ENCODE data around the gene ALPG. TPM values are rescaled to one million over a fixed set of nuclear protein-coding genes. Genes with fewer than 3 reads are reported as not detected.
"Not testable (repeated sequence)": the region's sequence is repeated elsewhere in the genome, so short reads cannot be mapped to it uniquely, and the experiment has no call there.

Gene ALPG
- total RNA-seq, 2 donors from 2014 or later, result not detected

- no peak overlapping the region for H3K4me3 ChIP-seq (ENCODE audit: low read length)
- WGBS, 2 experiments (ENCODE audit: insufficient coverage in 1 of 2, insufficient read length in 1 of 2), result 55 to 71% methylated on average over 3 of the region's 3 CpGs
- peaks cover 3% of the 10 kb centered on the region for H3K4me1 Mint-ChIP-seq
- no peaks in the 10 kb centered on the region for H3K36me3 Mint-ChIP-seq (ENCODE audit: low read depth)
- H3K9me3 ChIP-seq (ENCODE audit: control insufficient read depth, low read length), result no peaks in the 10 kb centered on the region
- peaks cover 61% of the 10 kb centered on the region for H3K27me3 ChIP-seq (ENCODE audit: control insufficient read depth, insufficient read depth, low read length, poor library complexity, severe bottlenecking)
- no peaks in the 10 kb centered on the region for H3K36me3 ChIP-seq (ENCODE audit: control insufficient read depth, insufficient read depth, low read length)
- peaks cover 58% of the 10 kb centered on the region for H3K27me3 Mint-ChIP-seq (ENCODE audit: insufficient read depth)
- no peak for TF ChIP-seq CTCF (conservative IDR thresholded peaks at IDR 0.05)
- no peak overlapping the region for H3K9ac ChIP-seq (ENCODE audit: extremely low read depth, low read length, poor library complexity, severe bottlenecking)
- no peaks in the 10 kb centered on the region for H3K4me1 ChIP-seq (ENCODE audit: control insufficient read depth, insufficient read depth, low read length)
- H3K27ac ChIP-seq (ENCODE audit: low read depth, low read length), result no peak overlapping the region
- no peak overlapping the region for H3K27ac Mint-ChIP-seq
- H3K4me3 Mint-ChIP-seq, result no peak overlapping the region
- no peaks in the 10 kb centered on the region for H3K9me3 Mint-ChIP-seq
- no peak for DNase-seq
These were observed 16.0 kb upstream of the ALPG start for GRCh38 chr2:232390661-232391060.

- no peaks in the 10 kb centered on the region for H3K4me1 ChIP-seq (ENCODE audit: control insufficient read depth, insufficient read depth, low read length)
- no peak for TF ChIP-seq CTCF (conservative IDR thresholded peaks at IDR 0.05)
- Mint-ChIP-seq H3K36me3 (ENCODE audit: low read depth) (no peaks in the 10 kb centered on the region), H3K27me3 (ENCODE audit: insufficient read depth) (peaks cover 29% of the 10 kb centered on the region), H3K27ac (no peak overlapping the region), H3K9me3 (no peaks in the 10 kb centered on the region), H3K4me1 (peaks cover 3% of the 10 kb centered on the region), H3K4me3 (no peak overlapping the region)
- no peak for DNase-seq
- no peak overlapping the region for H3K27ac ChIP-seq (ENCODE audit: low read depth, low read length)
- no peaks in the 10 kb centered on the region for H3K9me3 ChIP-seq (ENCODE audit: control insufficient read depth, low read length)
- H3K36me3 ChIP-seq (ENCODE audit: control insufficient read depth, insufficient read depth, low read length), result no peaks in the 10 kb centered on the region
- WGBS, 2 experiments (ENCODE audit: insufficient coverage in 1 of 2, insufficient read length in 1 of 2), result 93 to 94% methylated on average over 6 to 8 of the region's 8 CpGs
- H3K9ac ChIP-seq (ENCODE audit: extremely low read depth, low read length, poor library complexity, severe bottlenecking), result no peak overlapping the region
- no peak overlapping the region for H3K4me3 ChIP-seq (ENCODE audit: low read length)
- H3K27me3 ChIP-seq (ENCODE audit: control insufficient read depth, insufficient read depth, low read length, poor library complexity, severe bottlenecking), result peaks cover 32% of the 10 kb centered on the region
These were observed 13.1 kb upstream of the ALPG start for GRCh38 chr2:232393556-232393955.

- not testable (repeated sequence) for DNase-seq; H3K4me1 Mint-ChIP-seq; H3K9ac ChIP-seq (ENCODE audit: extremely low read depth, low read length, poor library complexity, severe bottlenecking); H3K9me3 Mint-ChIP-seq; H3K36me3 Mint-ChIP-seq (ENCODE audit: low read depth); H3K9me3 ChIP-seq (ENCODE audit: control insufficient read depth, low read length); H3K4me1 ChIP-seq (ENCODE audit: control insufficient read depth, insufficient read depth, low read length); H3K4me3 Mint-ChIP-seq; H3K36me3 ChIP-seq (ENCODE audit: control insufficient read depth, insufficient read depth, low read length); H3K27ac Mint-ChIP-seq; H3K4me3 ChIP-seq (ENCODE audit: low read length); H3K27ac ChIP-seq (ENCODE audit: low read depth, low read length)
- H3K27me3 Mint-ChIP-seq (ENCODE audit: insufficient read depth), result peaks cover 24% of the 10 kb centered on the region
- H3K27me3 ChIP-seq (ENCODE audit: control insufficient read depth, insufficient read depth, low read length, poor library complexity, severe bottlenecking), result peaks cover 25% of the 10 kb centered on the region
- 95 to 97% methylated on average over 6 of the region's 7 CpGs for WGBS, 2 experiments (ENCODE audit: insufficient coverage in 1 of 2, insufficient read length in 1 of 2)
These were observed 12.2 kb upstream of the ALPG start for GRCh38 chr2:232394431-232394830.

- H3K4me3 ChIP-seq (ENCODE audit: low read length), result no peak overlapping the region
- no peak for TF ChIP-seq CTCF (conservative IDR thresholded peaks at IDR 0.05)
- no peak overlapping the region for H3K27ac Mint-ChIP-seq
- peaks cover 22% of the 10 kb centered on the region for H3K27me3 Mint-ChIP-seq (ENCODE audit: insufficient read depth)
- H3K36me3 ChIP-seq (ENCODE audit: control insufficient read depth, insufficient read depth, low read length), result no peaks in the 10 kb centered on the region
- H3K9me3 ChIP-seq (ENCODE audit: control insufficient read depth, low read length), result no peaks in the 10 kb centered on the region
- no peak for DNase-seq
- no peaks in the 10 kb centered on the region for H3K4me1 Mint-ChIP-seq
- H3K4me3 Mint-ChIP-seq, result no peak overlapping the region
- H3K9me3 Mint-ChIP-seq, result no peaks in the 10 kb centered on the region
- no peaks in the 10 kb centered on the region for H3K36me3 Mint-ChIP-seq (ENCODE audit: low read depth)
- no peak overlapping the region for H3K27ac ChIP-seq (ENCODE audit: low read depth, low read length)
- 80 to 83% methylated on average over 1 of the region's 1 CpG for WGBS, 2 experiments (ENCODE audit: insufficient coverage in 1 of 2, insufficient read length in 1 of 2)
- H3K4me1 ChIP-seq (ENCODE audit: control insufficient read depth, insufficient read depth, low read length), result no peaks in the 10 kb centered on the region
- H3K27me3 ChIP-seq (ENCODE audit: control insufficient read depth, insufficient read depth, low read length, poor library complexity, severe bottlenecking), result peaks cover 20% of the 10 kb centered on the region
- no peak overlapping the region for H3K9ac ChIP-seq (ENCODE audit: extremely low read depth, low read length, poor library complexity, severe bottlenecking)
These were observed 11.1 kb upstream of the ALPG start for GRCh38 chr2:232395586-232395985.
